ENCODE measurements around the gene ASTN2.

Gene ASTN2

GRCh38 chr9:116546711-116547581 is 867.9 kb downstream of the ASTN2 start:
- TF ChIP-seq GATA3 (IDR thresholded peaks at IDR 0.05; ENCODE audit: low read depth, low read length) (no peak), GATA2 (IDR thresholded peaks at IDR 0.05; ENCODE audit: low read depth, low read length) (no peak)

GRCh38 chr9:116544896-116545295 is 870.0 kb downstream of the ASTN2 start:
- TF ChIP-seq GATA3 (IDR thresholded peaks at IDR 0.05; ENCODE audit: low read depth, low read length) (no peak), GATA2 (IDR thresholded peaks at IDR 0.05; ENCODE audit: low read depth, low read length) (no peak)

GRCh38 chr9:116543731-116544400 is 871.0 kb downstream of the ASTN2 start:
- TF ChIP-seq GATA3 (IDR thresholded peaks at IDR 0.05; ENCODE audit: low read depth, low read length) (no peak), GATA2 (IDR thresholded peaks at IDR 0.05; ENCODE audit: low read depth, low read length) (no peak)

GRCh38 chr9:116541402-116541801 is 873.5 kb downstream of the ASTN2 start:
- no peak for TF ChIP-seq GATA2 (IDR thresholded peaks at IDR 0.05; ENCODE audit: low read depth, low read length)
- no peak for TF ChIP-seq GATA3 (IDR thresholded peaks at IDR 0.05; ENCODE audit: low read depth, low read length)

- TF ChIP-seq GATA3 (IDR thresholded peaks at IDR 0.05; ENCODE audit: low read depth, low read length) (no peak), GATA2 (IDR thresholded peaks at IDR 0.05; ENCODE audit: low read depth, low read length) (no peak)
These were observed 875.3 kb downstream of the ASTN2 start for GRCh38 chr9:116539549-116539948.

- TF ChIP-seq GATA2 (IDR thresholded peaks at IDR 0.05; ENCODE audit: low read depth, low read length) (no peak), GATA3 (IDR thresholded peaks at IDR 0.05; ENCODE audit: low read depth, low read length) (no peak)
These were observed 889.2 kb downstream of the ASTN2 start for GRCh38 chr9:116525611-116526010.

GRCh38 chr9:116524778-116525470 is 889.9 kb downstream of the ASTN2 start:
- TF ChIP-seq GATA3 (IDR thresholded peaks at IDR 0.05; ENCODE audit: low read depth, low read length) (no peak), GATA2 (IDR thresholded peaks at IDR 0.05; ENCODE audit: low read depth, low read length) (no peak)

- TF ChIP-seq GATA2 (IDR thresholded peaks at IDR 0.05; ENCODE audit: low read depth, low read length) (no peak), GATA3 (IDR thresholded peaks at IDR 0.05; ENCODE audit: low read depth, low read length) (no peak)
These were observed 894.6 kb downstream of the ASTN2 start for GRCh38 chr9:116520218-116520617.

GRCh38 chr9:116516456-116516855 is 898.4 kb downstream of the ASTN2 start:
- TF ChIP-seq GATA3 (IDR thresholded peaks at IDR 0.05; ENCODE audit: low read depth, low read length) (no peak), GATA2 (IDR thresholded peaks at IDR 0.05; ENCODE audit: low read depth, low read length) (no peak)

- no peak for TF ChIP-seq GATA2 (IDR thresholded peaks at IDR 0.05; ENCODE audit: low read depth, low read length)
These were observed 899.3 kb downstream of the ASTN2 start for GRCh38 chr9:116515541-116515940.

- no peak for TF ChIP-seq GATA2 (IDR thresholded peaks at IDR 0.05; ENCODE audit: low read depth, low read length)
- no peak for TF ChIP-seq GATA3 (IDR thresholded peaks at IDR 0.05; ENCODE audit: low read depth, low read length)
These were observed 908.2 kb downstream of the ASTN2 start for GRCh38 chr9:116506685-116507084.

- TF ChIP-seq GATA3 (IDR thresholded peaks at IDR 0.05; ENCODE audit: low read depth, low read length) = no peak
- TF ChIP-seq GATA2 (IDR thresholded peaks at IDR 0.05; ENCODE audit: low read depth, low read length) = no peak
These were observed 909.9 kb downstream of the ASTN2 start for GRCh38 chr9:116504893-116505480.

GRCh38 chr9:116504081-116504480 is 910.8 kb downstream of the ASTN2 start:
- no peak for TF ChIP-seq GATA3 (IDR thresholded peaks at IDR 0.05; ENCODE audit: low read depth, low read length)

GRCh38 chr9:116502746-116503145 is 912.1 kb downstream of the ASTN2 start:
- no peak for TF ChIP-seq GATA3 (IDR thresholded peaks at IDR 0.05; ENCODE audit: low read depth, low read length)

All from SH-SY5Y (cell line).